Natural killer cell treated with Interleukin-12 subunit alpha and Interleukin-12 subunit beta and Interleukin-15 and Interleukin-18, amount 100 ng/mL, for 72 hours (primary cell): ENCODE data around the gene ERCC6L. TPM values are rescaled to one million over a fixed set of nuclear protein-coding genes. Genes with fewer than 3 reads are reported as not detected.

Experiments
- ATAC-seq, 2 donors: fragments of 150-1000 bp; cut with Tn5 transposase in 1 of 2; sonication (Bioruptor Pico), chemical (Tn5 transposase) in 1 of 2; 2 replicates each; pipeline ENCODE4 v1.10.0; 2021
- DNase-seq: peaks from one replicate; pipeline ENCODE4 v3.0.0; 2022; ENCODE audit warnings: low spot score
- H3K27ac Mint-ChIP-seq, 2 donors: 1 replicate in 1 of 2; 2 replicates in 1 of 2; pipeline ENCODE4 v1.8.0; 2022; ENCODE audit warnings: mixed read lengths in 2 of 2, mild to moderate bottlenecking in 1 of 2, moderate library complexity in 1 of 2
- H3K27me3 Mint-ChIP-seq, 2 donors: 1 replicate in 1 of 2; 2 replicates in 1 of 2; pipeline ENCODE4 v1.8.0; 2022; ENCODE audit warnings: mixed read lengths in 2 of 2
- H3K36me3 Mint-ChIP-seq: one replicate; pipeline ENCODE4 v1.8.0; 2022; ENCODE audit warnings: mixed read lengths
- H3K4me1 Mint-ChIP-seq, 2 donors: 1 replicate in 1 of 2; 2 replicates in 1 of 2; pipeline ENCODE4 v1.8.0; 2022; ENCODE audit warnings: low read depth in 2 of 2, mixed read lengths in 2 of 2, mild to moderate bottlenecking in 1 of 2
- H3K4me3 Mint-ChIP-seq: one replicate; pipeline ENCODE4 v1.8.0; 2022; ENCODE audit warnings: mixed read lengths
- H3K9me3 Mint-ChIP-seq: 2 replicates; pipeline ENCODE4 v1.8.0; 2022; ENCODE audit warnings: mixed read lengths
- total RNA-seq, 2 donors: library from RNA; stranded (reverse); gene quantifications; one replicate each; pipeline ENCODE4 v1.2.3, GENCODE V29; 2022

ERCC6L gene
- total RNA-seq, 2 donors from 2014 or later, result 6.1 to 10.8 TPM

DNA sequence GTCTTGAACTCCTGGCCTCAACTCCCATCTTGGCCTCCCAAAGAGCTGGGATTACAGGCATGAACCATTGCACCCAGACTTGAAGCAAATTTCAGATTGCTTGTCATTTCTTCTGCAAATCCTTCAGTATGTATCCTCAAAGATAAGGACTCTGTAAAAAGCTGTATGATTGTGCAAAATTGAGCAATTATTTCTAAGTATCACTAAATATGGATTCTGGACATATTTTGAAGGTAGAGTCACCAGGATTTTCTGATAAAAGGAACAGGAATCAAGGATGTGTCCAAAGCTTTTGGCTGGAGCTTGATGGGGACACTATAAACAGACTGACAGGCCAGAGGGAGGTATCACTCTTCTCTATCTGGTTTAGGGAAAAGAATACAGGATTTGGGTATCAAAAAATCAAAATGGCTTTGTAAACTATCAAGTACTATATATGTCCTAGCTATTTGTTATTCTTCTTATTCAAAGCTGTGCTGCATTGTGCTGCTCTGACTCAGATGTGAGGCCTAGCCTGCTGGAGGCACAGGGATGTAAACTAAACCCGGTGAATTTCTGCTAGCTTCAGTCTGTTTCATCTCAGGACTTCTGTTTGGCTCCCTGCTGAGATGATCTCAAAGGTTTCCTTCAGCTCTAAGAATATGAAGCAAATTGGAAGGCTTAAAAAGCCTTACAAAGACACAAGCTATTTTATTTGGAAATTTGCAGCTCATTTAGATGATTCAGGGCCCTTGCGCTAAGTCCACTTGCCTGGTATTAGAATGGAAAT, 30.0 kb upstream of the ERCC6L start:
- H3K27ac Mint-ChIP-seq, result no peak overlapping the region
- no peaks in the 10 kb centered on the region for H3K27me3 Mint-ChIP-seq
- peaks cover 26% of the 10 kb centered on the region for H3K36me3 Mint-ChIP-seq
- DNase-seq (no peak), ATAC-seq (no peak)
- H3K4me1 Mint-ChIP-seq, result peaks cover 18 to 26% of the 10 kb centered on the region in 2 donors
- H3K4me3 Mint-ChIP-seq, result no peak overlapping the region
- no peaks in the 10 kb centered on the region for H3K9me3 Mint-ChIP-seq

DNA sequence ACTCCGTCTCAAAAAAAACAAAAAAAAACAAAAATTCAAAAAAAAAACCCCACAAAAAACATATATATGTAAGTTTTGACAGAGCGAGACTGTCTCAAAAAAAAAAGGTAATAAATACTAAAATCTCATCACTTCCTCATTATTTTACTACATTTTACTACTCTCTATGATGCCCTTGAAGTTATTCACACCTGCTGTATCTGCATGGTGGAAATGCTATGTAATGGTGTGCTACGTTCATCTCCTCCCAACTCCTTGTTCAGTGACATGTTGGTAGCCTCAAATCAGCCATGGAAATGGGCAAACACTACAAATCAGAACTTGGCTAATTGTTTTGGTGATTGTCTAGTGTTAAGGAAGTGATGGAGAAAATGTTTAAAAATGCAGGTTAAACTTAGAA, 26.4 kb upstream of the ERCC6L start:
- Mint-ChIP-seq H3K27me3 (no peaks in the 10 kb centered on the region), H3K36me3 (peaks cover 5% of the 10 kb centered on the region), H3K4me3 (no peak overlapping the region), H3K9me3 (no peaks in the 10 kb centered on the region), H3K27ac (no peak overlapping the region), H3K4me1 (peaks cover 0 to 8% of the 10 kb centered on the region in 2 donors)
- ATAC-seq (no peak), DNase-seq (no peak)

DNA sequence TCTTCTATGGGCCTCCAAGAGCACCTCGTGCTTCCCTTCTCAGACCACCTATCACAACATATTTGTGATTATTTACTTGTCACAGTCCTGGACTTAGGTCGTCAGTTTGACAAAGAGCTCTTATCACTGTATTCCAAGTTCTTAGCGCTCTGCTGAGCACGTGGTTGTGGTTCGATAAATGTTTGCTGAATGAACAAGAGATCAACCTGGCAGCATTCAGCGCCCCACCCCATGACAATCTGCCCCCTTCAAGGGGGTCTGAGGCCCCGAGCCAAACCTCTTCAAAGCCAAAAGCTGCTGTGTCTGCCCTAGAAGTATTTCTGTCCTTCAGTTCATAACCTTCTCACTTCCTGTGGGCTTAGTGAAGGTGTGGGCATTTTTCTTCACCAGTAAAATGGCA, 23.2 kb upstream of the ERCC6L start:
- ATAC-seq (no peak), DNase-seq (no peak)
- Mint-ChIP-seq H3K27me3 (peaks cover 0 to 4% of the 10 kb centered on the region in 2 donors), H3K4me3 (no peak overlapping the region), H3K27ac (no peak overlapping the region), H3K9me3 (no peaks in the 10 kb centered on the region), H3K4me1 (no peaks in the 10 kb centered on the region), H3K36me3 (no peaks in the 10 kb centered on the region)

DNA sequence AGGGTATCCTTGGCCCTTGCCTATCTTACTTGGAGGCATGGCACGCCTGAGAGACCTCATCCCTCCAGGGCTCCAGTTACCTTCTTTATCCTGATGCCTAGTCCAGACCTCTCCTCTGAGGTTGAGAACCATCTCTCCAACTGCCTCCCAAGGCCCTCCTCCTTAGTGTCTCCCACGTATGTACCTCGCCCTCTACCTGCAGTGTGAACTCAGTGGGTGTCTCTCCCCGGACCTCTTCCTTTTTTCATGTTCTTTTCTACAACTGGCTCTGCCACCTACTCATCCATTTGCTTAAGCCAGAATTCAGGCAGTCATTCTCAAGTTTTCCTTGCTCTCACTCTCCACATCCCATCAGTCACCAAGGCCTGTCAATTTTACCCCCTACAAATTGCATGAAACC, 21.6 kb upstream of the ERCC6L start:
- DNase-seq (no peak), ATAC-seq (no peak)
- Mint-ChIP-seq H3K27me3 (peaks cover 7 to 14% of the 10 kb centered on the region in 2 donors), H3K27ac (no peak overlapping the region), H3K4me3 (no peak overlapping the region), H3K4me1 (no peaks in the 10 kb centered on the region), H3K9me3 (no peaks in the 10 kb centered on the region), H3K36me3 (no peaks in the 10 kb centered on the region)

DNA sequence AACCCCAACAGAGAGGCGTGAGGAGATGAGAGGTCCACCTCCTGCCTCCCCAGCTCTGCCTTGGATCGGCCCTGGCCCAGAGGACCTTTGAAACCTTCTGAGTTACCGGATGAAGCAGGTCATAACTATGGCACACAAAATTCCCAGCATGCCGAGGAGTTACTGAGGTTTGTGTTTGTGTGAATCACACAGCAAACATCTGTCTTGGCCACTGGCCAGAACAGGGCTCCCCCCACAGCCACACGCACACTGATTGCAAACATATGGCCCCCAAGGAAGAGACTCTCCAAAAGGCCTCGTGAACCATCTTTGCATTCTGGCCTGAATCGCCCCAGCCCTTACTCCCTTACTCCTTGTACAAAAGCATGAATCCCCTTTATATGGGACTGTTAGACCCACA, 19.3 kb upstream of the ERCC6L start:
- H3K4me3 Mint-ChIP-seq, result no peak overlapping the region
- H3K27me3 Mint-ChIP-seq, result peaks cover 17 to 25% of the 10 kb centered on the region in 2 donors
- no peaks in the 10 kb centered on the region for H3K9me3 Mint-ChIP-seq
- no peaks in the 10 kb centered on the region for H3K4me1 Mint-ChIP-seq
- DNase-seq (no peak), ATAC-seq (peak in 1 of 2 donors; percentile 16)
- no peaks in the 10 kb centered on the region for H3K36me3 Mint-ChIP-seq
- H3K27ac Mint-ChIP-seq, result no peak overlapping the region

DNA sequence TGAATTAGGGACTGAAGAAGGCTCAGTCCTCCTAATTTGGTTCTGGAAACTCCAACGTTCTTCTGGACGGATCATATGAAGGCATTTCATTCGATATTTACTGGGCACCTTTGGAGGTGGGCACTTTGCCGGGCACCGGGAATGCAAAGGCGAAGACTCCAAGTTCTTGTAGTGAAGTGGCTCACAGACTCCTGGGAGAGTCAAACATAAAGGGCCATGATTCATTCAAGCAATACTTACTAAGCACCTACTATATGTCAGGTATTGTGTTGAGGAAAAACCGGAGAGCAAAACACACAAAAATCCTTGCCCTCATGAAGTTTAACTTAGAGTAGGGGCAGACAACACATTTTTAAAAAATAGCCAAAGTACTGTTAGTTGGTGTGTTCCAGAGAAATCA, 17.0 kb upstream of the ERCC6L start:
- H3K27me3 Mint-ChIP-seq, result peaks cover 17 to 31% of the 10 kb centered on the region in 2 donors
- no peaks in the 10 kb centered on the region for H3K9me3 Mint-ChIP-seq
- no peak overlapping the region for H3K4me3 Mint-ChIP-seq
- ATAC-seq, result no peak
- H3K27ac Mint-ChIP-seq, result no peak overlapping the region
- no peaks in the 10 kb centered on the region for H3K36me3 Mint-ChIP-seq
- DNase-seq, result no peak
- H3K4me1 Mint-ChIP-seq, result no peaks in the 10 kb centered on the region

DNA sequence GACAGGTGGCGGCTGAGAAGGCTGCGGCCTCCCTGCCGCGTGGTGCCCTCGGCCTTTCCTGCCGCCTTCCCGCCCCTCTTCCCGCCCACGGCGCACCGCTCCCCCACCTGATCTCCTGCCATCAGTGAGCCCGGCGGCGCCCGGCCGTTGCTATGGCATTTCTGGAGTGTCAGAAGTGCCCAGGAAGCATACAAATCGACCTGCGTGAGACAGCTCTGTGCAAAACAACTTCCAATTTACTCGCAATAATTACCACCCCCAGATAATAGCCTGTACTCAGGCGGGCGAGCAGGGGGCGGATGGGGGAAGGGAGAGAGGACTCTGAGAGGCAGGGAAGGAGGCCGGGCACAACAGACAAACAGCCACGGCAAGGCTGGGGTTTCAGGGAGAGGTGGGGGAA, 16.6 kb upstream of the ERCC6L start:
- Mint-ChIP-seq H3K27me3 (peaks cover 17 to 31% of the 10 kb centered on the region in 2 donors), H3K4me1 (no peaks in the 10 kb centered on the region), H3K36me3 (no peaks in the 10 kb centered on the region), H3K4me3 (no peak overlapping the region), H3K9me3 (no peaks in the 10 kb centered on the region), H3K27ac (no peak overlapping the region)
- ATAC-seq (no peak), DNase-seq (no peak)

DNA sequence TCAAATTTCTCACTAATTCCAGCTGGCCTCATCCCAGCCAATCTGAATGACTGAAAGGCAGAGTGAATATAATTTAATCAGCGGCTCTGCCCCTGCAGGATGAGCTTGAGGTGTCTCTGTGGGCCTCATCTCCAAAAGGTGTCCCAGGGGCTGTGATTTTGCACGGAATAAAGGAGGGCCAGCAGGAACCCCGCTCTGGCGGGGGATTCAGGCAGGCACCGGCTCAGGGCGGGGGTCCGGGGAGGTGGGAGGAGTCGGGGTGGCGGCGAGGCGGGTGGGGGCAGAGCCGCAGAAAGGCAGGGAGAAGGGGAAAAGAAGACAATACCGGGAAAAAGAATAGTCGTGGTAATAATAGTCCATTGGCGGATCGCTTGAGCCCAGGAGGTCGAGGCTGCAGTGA, 16.0 kb upstream of the ERCC6L start:
- DNase-seq, result no peak
- H3K4me3 Mint-ChIP-seq, result no peak overlapping the region
- no peaks in the 10 kb centered on the region for H3K36me3 Mint-ChIP-seq

DNA sequence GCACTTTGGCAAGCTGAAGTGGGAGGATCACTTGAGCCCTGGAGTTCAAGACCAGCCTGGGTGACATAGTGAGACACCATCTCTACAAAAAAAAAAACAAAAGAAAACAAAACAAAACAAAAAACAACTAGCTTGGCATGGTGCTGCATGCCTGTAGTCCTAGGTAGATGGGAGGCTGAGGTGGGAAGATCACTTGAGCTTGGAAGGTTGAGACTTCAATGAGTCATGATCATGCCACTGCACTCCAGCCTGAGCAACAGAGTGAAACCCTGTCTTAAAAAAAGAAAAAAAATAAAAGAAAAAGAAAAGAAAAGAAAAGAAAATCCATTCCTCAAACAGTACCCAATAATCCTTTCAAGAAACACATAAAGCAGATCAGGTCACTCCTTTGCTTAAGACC, 14.9 kb upstream of the ERCC6L start:
- DNase-seq, result no peak
- no peak overlapping the region for H3K4me3 Mint-ChIP-seq

More for the DNA sequence above, 16.0 kb upstream of the ERCC6L start:
- Mint-ChIP-seq H3K4me1 (no peaks in the 10 kb centered on the region), H3K9me3 (no peaks in the 10 kb centered on the region), H3K27ac (no peak overlapping the region), H3K27me3 (peaks cover 17 to 31% of the 10 kb centered on the region in 2 donors)
- ATAC-seq, result no peak

DNA sequence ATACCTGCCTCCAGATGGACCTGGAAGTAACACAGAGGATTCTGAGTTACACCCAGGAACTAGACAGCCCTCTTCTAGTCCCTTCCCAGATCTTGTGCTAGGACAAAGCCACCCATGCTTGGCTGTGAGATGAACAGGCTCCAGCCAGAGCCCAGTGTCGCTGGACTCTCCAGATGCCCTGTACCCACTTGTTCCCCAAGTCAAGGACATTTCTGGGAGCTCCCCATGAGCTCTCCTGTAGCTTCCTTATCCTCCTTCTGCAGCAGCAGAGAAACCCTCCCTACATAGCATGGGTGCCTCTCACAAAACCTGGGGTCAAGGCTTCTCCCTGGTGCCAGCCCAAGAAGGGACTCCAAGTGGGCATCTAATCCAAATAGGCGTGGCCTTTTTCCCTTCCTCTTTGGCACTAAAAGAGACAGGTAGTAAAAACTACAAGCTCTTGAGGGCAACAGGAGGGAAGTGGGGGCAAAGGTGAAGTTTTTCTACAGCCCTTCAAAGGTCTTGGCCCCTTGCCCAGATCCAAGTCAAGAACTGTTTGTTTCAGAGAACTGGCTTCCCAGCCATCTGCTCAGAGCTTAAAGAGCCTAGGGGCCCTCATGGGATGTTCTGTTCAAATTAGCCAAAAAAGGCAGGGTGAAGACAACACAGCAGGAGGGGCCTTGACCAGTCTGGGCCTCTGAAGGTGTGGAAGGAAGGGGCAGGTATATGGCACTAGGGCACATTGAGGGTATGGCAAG, 8.5 kb upstream of the ERCC6L start:
- DNase-seq, result no peak

More for the DNA sequence above, 14.9 kb upstream of the ERCC6L start:
- no peak overlapping the region for H3K27ac Mint-ChIP-seq
- H3K27me3 Mint-ChIP-seq, result peaks cover 17 to 31% of the 10 kb centered on the region in 2 donors
- no peak for ATAC-seq
- H3K4me1 Mint-ChIP-seq, result no peaks in the 10 kb centered on the region
- no peaks in the 10 kb centered on the region for H3K36me3 Mint-ChIP-seq
- H3K9me3 Mint-ChIP-seq, result no peaks in the 10 kb centered on the region

DNA sequence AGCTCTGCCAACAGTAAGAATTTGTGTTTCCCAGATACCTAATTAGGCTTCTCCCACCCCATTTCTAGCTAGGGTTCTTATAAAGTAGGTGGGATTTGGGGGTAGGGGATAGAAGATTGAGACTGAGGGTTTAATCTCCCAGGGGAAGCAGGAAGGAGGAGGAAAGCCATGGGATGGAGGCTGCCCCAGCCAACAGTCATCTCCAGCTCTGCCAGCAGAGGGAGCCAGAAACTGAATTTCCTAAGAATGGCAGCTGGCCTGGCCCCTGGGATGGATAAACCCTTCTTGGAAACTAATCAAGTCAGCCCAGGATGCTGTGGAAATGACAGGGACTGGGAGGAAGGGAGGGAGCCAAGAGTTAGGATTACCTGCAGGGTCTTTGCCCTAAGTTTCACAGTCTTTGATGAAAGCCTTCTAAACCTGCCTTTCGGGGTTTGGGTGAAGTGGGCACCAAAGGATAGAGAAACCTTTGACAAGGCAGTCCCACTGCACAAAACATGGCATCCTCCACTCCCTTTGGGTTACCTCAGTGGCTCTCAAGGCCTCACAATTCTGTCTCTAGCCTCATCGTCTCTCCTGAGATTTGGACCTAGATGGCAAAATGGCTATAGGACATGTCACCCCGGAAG, 6.7 kb upstream of the ERCC6L start:
- DNase-seq, result peak; percentile 65
- no peak overlapping the region for H3K4me3 Mint-ChIP-seq
- no peak for ATAC-seq
- H3K4me1 Mint-ChIP-seq, result no peaks in the 10 kb centered on the region
- no peaks in the 10 kb centered on the region for H3K9me3 Mint-ChIP-seq
- peaks cover 0 to 6% of the 10 kb centered on the region in 2 donors for H3K27me3 Mint-ChIP-seq
- no peaks in the 10 kb centered on the region for H3K36me3 Mint-ChIP-seq
- no peak overlapping the region for H3K27ac Mint-ChIP-seq

More for the DNA sequence above, 8.5 kb upstream of the ERCC6L start:
- Mint-ChIP-seq H3K27me3 (peaks cover 0 to 9% of the 10 kb centered on the region in 2 donors), H3K27ac (no peak overlapping the region), H3K4me1 (no peaks in the 10 kb centered on the region), H3K36me3 (no peaks in the 10 kb centered on the region), H3K4me3 (no peak overlapping the region), H3K9me3 (no peaks in the 10 kb centered on the region)
- ATAC-seq, result no peak

DNA sequence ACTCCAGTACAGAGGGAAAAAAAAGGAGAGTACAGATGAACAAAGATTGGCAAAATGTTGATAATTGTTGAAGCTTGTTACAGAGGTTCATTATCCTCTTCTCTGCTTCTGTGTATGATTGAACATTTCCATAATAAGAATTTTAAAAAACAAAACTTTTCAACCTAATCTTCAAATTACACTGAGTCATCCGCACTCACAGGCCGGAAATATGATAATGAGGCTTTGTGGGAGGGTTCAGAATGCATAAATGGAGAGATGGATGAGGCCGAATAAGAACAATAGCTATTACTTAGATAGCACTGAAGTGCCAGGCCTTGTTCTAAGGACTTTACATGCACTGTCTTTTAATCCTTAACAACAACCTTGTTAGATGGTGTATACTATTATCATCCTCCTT, 4.6 kb upstream of the ERCC6L start:
- DNase-seq (no peak), ATAC-seq (no peak)
- Mint-ChIP-seq H3K36me3 (no peaks in the 10 kb centered on the region), H3K4me3 (no peak overlapping the region), H3K27ac (no peak overlapping the region), H3K4me1 (peaks cover 0 to 3% of the 10 kb centered on the region in 2 donors), H3K9me3 (no peaks in the 10 kb centered on the region), H3K27me3 (peaks cover 0 to 6% of the 10 kb centered on the region in 2 donors)

DNA sequence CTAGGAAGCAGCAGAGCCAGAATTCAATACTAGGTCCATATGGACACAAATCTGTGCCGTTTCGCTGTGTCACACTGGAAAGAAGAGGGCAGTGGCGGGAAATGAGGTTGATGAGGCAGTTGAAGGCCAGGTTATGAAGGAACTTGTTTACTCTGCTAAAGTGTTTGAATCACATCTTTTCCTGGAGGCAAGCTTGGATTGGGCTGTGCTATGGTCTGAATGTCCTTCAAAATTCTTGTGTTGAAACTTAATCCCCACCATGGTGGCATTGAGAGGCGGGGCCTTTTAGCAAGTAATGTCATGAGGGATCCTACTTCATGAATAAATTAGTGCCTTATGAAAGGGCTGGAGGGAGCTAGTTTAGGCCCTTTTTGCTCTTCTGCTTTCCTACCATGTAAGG, 2.1 kb upstream of the ERCC6L start:
- Mint-ChIP-seq H3K27ac (no peak overlapping the region), H3K4me1 (peaks cover under 1 to 7% of the 10 kb centered on the region in 2 donors), H3K36me3 (no peaks in the 10 kb centered on the region), H3K4me3 (no peak overlapping the region), H3K9me3 (no peaks in the 10 kb centered on the region), H3K27me3 (peaks cover 0 to 3% of the 10 kb centered on the region in 2 donors)
- DNase-seq (no peak), ATAC-seq (no peak)

DNA sequence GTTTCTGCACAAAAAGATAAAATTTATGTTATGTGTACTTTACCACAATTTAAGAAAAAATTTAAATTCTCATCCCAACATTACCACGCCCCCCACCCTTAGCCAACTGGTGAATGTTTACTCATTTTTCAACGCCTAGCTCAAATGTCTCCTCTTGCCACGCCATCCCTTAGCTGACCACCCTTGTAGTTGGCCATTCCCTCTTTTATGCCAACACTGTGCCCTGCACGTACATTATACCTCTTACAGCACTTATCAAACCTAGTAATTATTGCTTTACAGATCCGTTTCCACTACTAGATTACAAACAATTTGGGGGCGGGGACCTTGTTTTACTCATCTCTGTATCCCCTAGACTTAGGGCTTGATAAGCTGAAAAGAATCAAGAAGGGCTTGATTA, 644 bp downstream of the ERCC6L start:
- no peak for ATAC-seq
- no peaks in the 10 kb centered on the region for H3K27me3 Mint-ChIP-seq
- H3K27ac Mint-ChIP-seq, result no peak overlapping the region
- no peaks in the 10 kb centered on the region for H3K9me3 Mint-ChIP-seq
- peak overlapping the region; percentile 68 for H3K4me3 Mint-ChIP-seq
- no peaks in the 10 kb centered on the region for H3K36me3 Mint-ChIP-seq
- no peak for DNase-seq
- H3K4me1 Mint-ChIP-seq, result peaks cover 4 to 7% of the 10 kb centered on the region in 2 donors
